Measurements from ENCODE around the gene NFX1. TPM values are rescaled to one million over a fixed set of nuclear protein-coding genes. Genes with fewer than 3 reads are reported as not detected.

The NFX1 gene
- total and polyA plus RNA-seq, 8 donors: 11.3 to 46.9 (median 25.5) TPM

GRCh38 chr9:33344145-33344544 is 53.8 kb downstream of the NFX1 start:
- WGBS, 5 donors: 66 to 78% (median 74%) methylated on average over 3 of the region's 3 CpGs
- TF ChIP-seq EP300 (IDR thresholded peaks at IDR 0.05) (no peak), CTCF (IDR thresholded peaks at IDR 0.05) (no peak), POLR2AphosphoS5 (IDR thresholded peaks at IDR 0.05) (no peak)
- Histone ChIP-seq H3K4me1 (no peaks in the 10 kb centered on the region), H3K36me3 (peaks cover 78 to 100% (median 100%) of the 10 kb centered on the region in 4 donors), H3K4me3 (no peak overlapping the region), H3K27ac (no peak overlapping the region), H3K27me3 (no peaks in the 10 kb centered on the region), H3K9me3 (peaks cover 0 to 13% (median 6%) of the 10 kb centered on the region in 4 donors)
- intact Hi-C loops (cut with DNase I; ENCODE audit: low total_unique reads): no loop called here
- no peak for DNase-seq

GRCh38 chr9:33346564-33346963 is 56.2 kb downstream of the NFX1 start:
- Histone ChIP-seq H3K4me1 (peaks cover 5 to 16% (median 8%) of the 10 kb centered on the region in 4 donors), H3K9me3 (no peaks in the 10 kb centered on the region), H3K27me3 (no peaks in the 10 kb centered on the region), H3K4me3 (no peak overlapping the region), H3K36me3 (peaks cover 59 to 84% (median 81%) of the 10 kb centered on the region in 4 donors), H3K27ac (no peak overlapping the region)
- no peak for TF ChIP-seq POLR2AphosphoS5 (IDR thresholded peaks at IDR 0.05)
- intact Hi-C loops (cut with DNase I; ENCODE audit: low total_unique reads): no loop called here
- 85 to 98% (median 97%) methylated on average over 4 of the region's 4 CpGs for WGBS, 5 donors
- no peak for DNase-seq

- WGBS, 5 donors: 94 to 97% (median 96%) methylated on average over 4 of the region's 4 CpGs
- Histone ChIP-seq H3K36me3 (peaks cover 45 to 75% (median 60%) of the 10 kb centered on the region in 4 donors), H3K4me1 (peaks cover 5 to 18% (median 9%) of the 10 kb centered on the region in 4 donors), H3K9me3 (no peaks in the 10 kb centered on the region), H3K27me3 (no peaks in the 10 kb centered on the region), H3K27ac (peak overlapping the region in 2 of 5 donors; percentile 73 to 77), H3K4me3 (no peak overlapping the region)
- TF ChIP-seq CTCF (IDR thresholded peaks at IDR 0.05) (no peak), EP300 (IDR thresholded peaks at IDR 0.05) (no peak), POLR2AphosphoS5 (IDR thresholded peaks at IDR 0.05) (no peak), POLR2A (IDR thresholded peaks at IDR 0.05) (no peak)
- no peak for DNase-seq
- intact Hi-C loops (cut with DNase I; ENCODE audit: low total_unique reads): no loop called here
These were observed 58.7 kb downstream of the NFX1 start for GRCh38 chr9:33348998-33349397.

- Histone ChIP-seq H3K4me3 (no peak overlapping the region), H3K27me3 (no peaks in the 10 kb centered on the region), H3K27ac (peak overlapping the region in 4 of 5 donors; percentile 33 to 77 (median 55)), H3K36me3 (peaks cover 37 to 75% (median 60%) of the 10 kb centered on the region in 4 donors), H3K4me1 (peaks cover 5 to 26% (median 17%) of the 10 kb centered on the region in 4 donors), H3K9me3 (no peaks in the 10 kb centered on the region)
- intact Hi-C loops (cut with DNase I; ENCODE audit: low total_unique reads): no loop called here
- no peak for DNase-seq
- WGBS, 5 donors: 77 to 89% (median 88%) methylated on average over 2 of the region's 2 CpGs
- no peak for TF ChIP-seq CTCF (IDR thresholded peaks at IDR 0.05)
- TF ChIP-seq POLR2A (IDR thresholded peaks at IDR 0.05): no peak
- no peak for TF ChIP-seq EP300 (IDR thresholded peaks at IDR 0.05)
- TF ChIP-seq POLR2AphosphoS5 (IDR thresholded peaks at IDR 0.05): no peak
These were observed 59.4 kb downstream of the NFX1 start for GRCh38 chr9:33349743-33350142.

GRCh38 chr9:33350310-33350709 is 60.0 kb downstream of the NFX1 start:
- Histone ChIP-seq H3K27me3 (no peaks in the 10 kb centered on the region), H3K27ac (peak overlapping the region in 4 of 5 donors; percentile 33 to 77 (median 56)), H3K4me1 (peaks cover 5 to 31% (median 20%) of the 10 kb centered on the region in 4 donors), H3K4me3 (no peak overlapping the region), H3K36me3 (peaks cover 31 to 74% (median 56%) of the 10 kb centered on the region in 4 donors), H3K9me3 (no peaks in the 10 kb centered on the region)
- TF ChIP-seq CTCF (IDR thresholded peaks at IDR 0.05) (no peak), POLR2AphosphoS5 (IDR thresholded peaks at IDR 0.05) (peak in 2 of 3 donors; percentile 43 to 66), POLR2A (IDR thresholded peaks at IDR 0.05) (no peak)
- peak in 1 of 2 donors; percentile 78 for DNase-seq
- 48 to 81% (median 52%) methylated on average over 2 of the region's 2 CpGs for WGBS, 5 donors
- intact Hi-C loops (cut with DNase I; ENCODE audit: low total_unique reads): no loop called here

Measured in stomach (tissue), 9 donors.